Gastroesophageal sphincter (tissue), 4 donors: ENCODE results near the gene DCC. TPM values are rescaled to one million over a fixed set of nuclear protein-coding genes. Genes with fewer than 3 reads are reported as not detected.

ENCODE experiments used
- ATAC-seq: fragments of 150-250 bp; one replicate; pipeline ENCODE4 v1.9.1; 2016; ENCODE audit warnings: mild to moderate bottlenecking, moderate library complexity
- H3K27ac ChIP-seq, 4 donors: fragments of 200-600 bp; sonication (generic) in 3 of 4; 1 replicate in 3 of 4; 2 replicates in 1 of 4; pipeline ENCODE4 v1.5.1; 2016 to 2019
- H3K27me3 ChIP-seq: fragments of 200-600 bp; sonication (generic); one replicate; pipeline ENCODE4 v1.5.1; 2019
- H3K36me3 ChIP-seq, 2 donors: fragments of 200-600 bp; sonication (generic); one replicate each; pipeline ENCODE4 v1.5.1; 2019; ENCODE audit warnings: control low read depth in 1 of 2
- H3K4me1 ChIP-seq, 3 donors: fragments of 200-600 bp; sonication (generic); 1 replicate in 2 of 3; 2 replicates in 1 of 3; pipeline ENCODE4 v1.5.1; 2016 to 2019; ENCODE audit warnings: control low read depth in 2 of 3
- H3K4me3 ChIP-seq, 2 donors: fragments of 200-600 bp; sonication (generic); one replicate each; pipeline ENCODE4 v1.5.1; 2019; ENCODE audit warnings: mild to moderate bottlenecking in 1 of 2, moderate library complexity in 1 of 2
- H3K9me3 ChIP-seq, 3 donors: fragments of 200-600 bp; sonication (generic); one replicate each; pipeline ENCODE4 v1.5.1; 2017 to 2019; ENCODE audit warnings: control low read depth in 2 of 3
- CTCF ChIP-seq, 4 experiments: fragments of 200-600 bp in 2 of 4; fragments of 450-650 bp in 2 of 4; sonication (generic) in 1 of 4; IDR thresholded peaks; one replicate each; pipeline ENCODE4 v1.5.1; 2017 to 2019; ENCODE audit warnings: antibody characterized with exemption in 4 of 4, mild to moderate bottlenecking in 2 of 4, moderate library complexity in 2 of 4
- EP300 ChIP-seq: sonication (generic); formaldehyde crosslinking; IDR thresholded peaks from one replicate; pipeline ENCODE4 v1.6.1; 2017; ENCODE audit warnings: antibody characterized with exemption, mild to moderate bottlenecking
- POLR2A ChIP-seq, 2 donors: fragments of 450-650 bp; IDR thresholded peaks; one replicate each; pipeline ENCODE4 v1.6.1; 2017; ENCODE audit warnings: antibody characterized with exemption in 2 of 2, mild to moderate bottlenecking in 2 of 2, moderate library complexity in 1 of 2
- POLR2AphosphoS5 ChIP-seq: sonication (generic); formaldehyde crosslinking; IDR thresholded peaks from one replicate; pipeline ENCODE4 v1.6.1; 2017; ENCODE audit warnings: antibody characterized with exemption
- WGBS, 2 donors: methylation state at CpG; one replicate each; pipeline ENCODE4 v1.1.5; 2018; ENCODE audit warnings: low coverage in 1 of 2; 5-methylcytosine and 5-hydroxymethylcytosine counted together
- total RNA-seq, 4 donors: library from RNA; depleted of rRNA; stranded (reverse); fragments of >200 nt; gene quantifications; one replicate each; pipeline ENCODE4 v1.1.0, GENCODE V29; 2016

The DCC gene
- total RNA-seq, 4 donors from 2014 or later: 0.13 to 0.54 (median 0.47) TPM; not detected in 1

- H3K27me3 ChIP-seq: no peaks in the 10 kb centered on the region
- no peaks in the 10 kb centered on the region for H3K9me3 ChIP-seq
- no peaks in the 10 kb centered on the region for H3K36me3 ChIP-seq
- H3K27ac ChIP-seq: no peak overlapping the region
- no peak overlapping the region for H3K4me3 ChIP-seq
- WGBS, 2 donors: 71 to 76% methylated on average over 4 to 5 of the region's 5 CpGs
- TF ChIP-seq POLR2A (IDR thresholded peaks at IDR 0.05) (no peak), EP300 (no peak), POLR2AphosphoS5 (no peak), CTCF (IDR thresholded peaks at IDR 0.05) (no peak)
- ATAC-seq: no peak
- H3K4me1 ChIP-seq: no peaks in the 10 kb centered on the region
Observed at GRCh38 chr18:52395146-52395852, 55.3 kb downstream of the DCC start.

GRCh38 chr18:52401236-52401635 lies 61.2 kb downstream of the DCC start:
- Histone ChIP-seq H3K4me3 (no peak overlapping the region), H3K9me3 (no peaks in the 10 kb centered on the region), H3K27ac (no peak overlapping the region), H3K36me3 (no peaks in the 10 kb centered on the region), H3K27me3 (no peaks in the 10 kb centered on the region), H3K4me1 (no peaks in the 10 kb centered on the region)
- ATAC-seq: no peak
- WGBS, 2 donors: 80 to 100% methylated on average over 1 of the region's 1 CpG
- TF ChIP-seq POLR2AphosphoS5 (no peak), POLR2A (IDR thresholded peaks at IDR 0.05) (no peak), EP300 (no peak), CTCF (IDR thresholded peaks at IDR 0.05) (no peak)

- no peak for ATAC-seq
- Histone ChIP-seq H3K27me3 (no peaks in the 10 kb centered on the region), H3K36me3 (no peaks in the 10 kb centered on the region), H3K9me3 (no peaks in the 10 kb centered on the region), H3K4me1 (no peaks in the 10 kb centered on the region), H3K4me3 (no peak overlapping the region), H3K27ac (no peak overlapping the region)
- 49 to 62% methylated on average over 3 of the region's 3 CpGs for WGBS, 2 donors
- TF ChIP-seq POLR2A (IDR thresholded peaks at IDR 0.05) (no peak), EP300 (no peak), POLR2AphosphoS5 (no peak), CTCF (IDR thresholded peaks at IDR 0.05) (no peak)
Observed at GRCh38 chr18:52402814-52403213, 62.8 kb downstream of the DCC start.

GRCh38 chr18:52403291-52404021 lies 63.5 kb downstream of the DCC start:
- TF ChIP-seq POLR2A (IDR thresholded peaks at IDR 0.05) (no peak), CTCF (IDR thresholded peaks at IDR 0.05) (no peak), EP300 (no peak), POLR2AphosphoS5 (no peak)
- no peaks in the 10 kb centered on the region for H3K27me3 ChIP-seq
- ATAC-seq: no peak
- H3K4me3 ChIP-seq: no peak overlapping the region
- H3K27ac ChIP-seq: no peak overlapping the region
- no peaks in the 10 kb centered on the region for H3K4me1 ChIP-seq
- no peaks in the 10 kb centered on the region for H3K36me3 ChIP-seq
- H3K9me3 ChIP-seq: no peaks in the 10 kb centered on the region
